OCI-LY7 (cell line): Measurements from ENCODE around the gene SFRP4.

ENCODE experiments used
- CTCF ChIP-seq: fragments of 200-600 bp; sonication (generic); conservative IDR thresholded peaks from 2 replicates; pipeline ENCODE4 v1.5.1; 2014; ENCODE audit warnings: mild to moderate bottlenecking, antibody characterized with exemption, low read length, moderate library complexity, mixed read lengths
- EZH2phosphoT487 ChIP-seq: fragments of 200-600 bp; sonication (generic); IDR thresholded peaks from 2 replicates; pipeline ENCODE4 v1.6.1; 2018; ENCODE audit warnings: low read depth, borderline replicate concordance, mild to moderate bottlenecking, mixed run types, antibody characterized with exemption, low read length, moderate library complexity, mixed read lengths

GRCh38 chr7:37882086-37882485 lies 34.5 kb downstream of the SFRP4 start:
- TF ChIP-seq CTCF, result no peak
- TF ChIP-seq EZH2phosphoT487, result no peak
